ENCODE data around the gene ITPK1.

ITPK1 gene

GRCh38 chr14:92931681-92932447 is 183.9 kb downstream of the ITPK1 start:
- H3K79me2 ChIP-seq (ENCODE audit: control insufficient read depth, insufficient read depth, low read length, unreplicated experiment): no peaks in the 10 kb centered on the region
- no peaks in the 10 kb centered on the region for H3K4me1 ChIP-seq (ENCODE audit: control insufficient read depth, insufficient read depth, low read length, unreplicated experiment)
- no peak overlapping the region for H2AFZ ChIP-seq (ENCODE audit: low read length, unreplicated experiment)
- H3K36me3 ChIP-seq (ENCODE audit: insufficient read depth, low read length): no peaks in the 10 kb centered on the region
- H3K27me3 ChIP-seq (ENCODE audit: insufficient read depth, low read length): peaks cover 12% of the 10 kb centered on the region; the same call in 1 of the 2 replicates
- H3K27ac ChIP-seq (ENCODE audit: low read depth, low read length): no peak overlapping the region
- H3K4me3 ChIP-seq (ENCODE audit: low read depth, low read length): no peak overlapping the region

GRCh38 chr14:92930737-92931602 is 184.8 kb downstream of the ITPK1 start:
- H3K4me1 ChIP-seq (ENCODE audit: control insufficient read depth, insufficient read depth, low read length, unreplicated experiment): no peaks in the 10 kb centered on the region
- H2AFZ ChIP-seq (ENCODE audit: low read length, unreplicated experiment): no peak overlapping the region
- H3K27me3 ChIP-seq (ENCODE audit: insufficient read depth, low read length): peaks cover 21% of the 10 kb centered on the region; the same call in 1 of the 2 replicates
- H3K36me3 ChIP-seq (ENCODE audit: insufficient read depth, low read length): no peaks in the 10 kb centered on the region
- H3K79me2 ChIP-seq (ENCODE audit: control insufficient read depth, insufficient read depth, low read length, unreplicated experiment): no peaks in the 10 kb centered on the region
- no peak overlapping the region for H3K27ac ChIP-seq (ENCODE audit: low read depth, low read length)
- H3K4me3 ChIP-seq (ENCODE audit: low read depth, low read length): no peak overlapping the region

GRCh38 chr14:92929689-92930608 is 185.8 kb downstream of the ITPK1 start:
- Histone ChIP-seq H3K27ac (ENCODE audit: low read depth, low read length) (no peak overlapping the region), H3K4me1 (ENCODE audit: control insufficient read depth, insufficient read depth, low read length, unreplicated experiment) (no peaks in the 10 kb centered on the region), H3K36me3 (ENCODE audit: insufficient read depth, low read length) (no peaks in the 10 kb centered on the region)

GRCh38 chr14:92928961-92929688 is 186.6 kb downstream of the ITPK1 start:
- Histone ChIP-seq H3K27ac (ENCODE audit: low read depth, low read length) (no peak overlapping the region), H3K79me2 (ENCODE audit: control insufficient read depth, insufficient read depth, low read length, unreplicated experiment) (no peaks in the 10 kb centered on the region), H3K4me1 (ENCODE audit: control insufficient read depth, insufficient read depth, low read length, unreplicated experiment) (no peaks in the 10 kb centered on the region), H3K4me3 (ENCODE audit: low read depth, low read length) (no peak overlapping the region), H3K27me3 (ENCODE audit: insufficient read depth, low read length) (peaks cover 39% of the 10 kb centered on the region), H2AFZ (ENCODE audit: low read length, unreplicated experiment) (no peak overlapping the region), H3K36me3 (ENCODE audit: insufficient read depth, low read length) (no peaks in the 10 kb centered on the region)

More at GRCh38 chr14:92929689-92930608, 185.8 kb downstream of the ITPK1 start:
- Histone ChIP-seq H3K4me3 (ENCODE audit: low read depth, low read length) (no peak overlapping the region), H2AFZ (ENCODE audit: low read length, unreplicated experiment) (no peak overlapping the region), H3K27me3 (ENCODE audit: insufficient read depth, low read length) (peaks cover 31% of the 10 kb centered on the region), H3K79me2 (ENCODE audit: control insufficient read depth, insufficient read depth, low read length, unreplicated experiment) (no peaks in the 10 kb centered on the region)

DNA sequence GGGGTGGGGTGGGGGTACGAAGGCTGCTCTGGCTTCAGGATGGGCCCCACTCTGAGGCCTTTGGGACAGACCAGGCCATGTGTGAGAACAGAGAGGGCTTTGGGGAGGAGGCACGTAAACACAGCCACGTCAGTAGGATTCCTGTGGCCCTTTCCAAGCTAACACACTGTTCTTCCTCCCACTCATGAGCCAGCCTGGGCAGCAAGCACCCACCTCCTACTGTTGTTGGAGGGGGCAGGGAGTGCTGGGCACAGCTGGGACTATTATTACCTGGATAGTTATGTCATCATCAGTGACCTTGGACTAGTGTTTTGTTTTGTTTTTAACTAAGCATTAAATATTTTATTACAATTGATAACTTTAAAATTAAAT is 187.5 kb downstream of the ITPK1 start:
- Histone ChIP-seq H3K79me2 (ENCODE audit: control insufficient read depth, insufficient read depth, low read length, unreplicated experiment) (no peaks in the 10 kb centered on the region), H2AFZ (ENCODE audit: low read length, unreplicated experiment) (no peak overlapping the region), H3K27me3 (ENCODE audit: insufficient read depth, low read length) (peaks cover 48% of the 10 kb centered on the region), H3K27ac (ENCODE audit: low read depth, low read length) (no peak overlapping the region), H3K36me3 (ENCODE audit: insufficient read depth, low read length) (no peaks in the 10 kb centered on the region), H3K4me3 (ENCODE audit: low read depth, low read length) (no peak overlapping the region), H3K4me1 (ENCODE audit: control insufficient read depth, insufficient read depth, low read length, unreplicated experiment) (no peaks in the 10 kb centered on the region)

DNA sequence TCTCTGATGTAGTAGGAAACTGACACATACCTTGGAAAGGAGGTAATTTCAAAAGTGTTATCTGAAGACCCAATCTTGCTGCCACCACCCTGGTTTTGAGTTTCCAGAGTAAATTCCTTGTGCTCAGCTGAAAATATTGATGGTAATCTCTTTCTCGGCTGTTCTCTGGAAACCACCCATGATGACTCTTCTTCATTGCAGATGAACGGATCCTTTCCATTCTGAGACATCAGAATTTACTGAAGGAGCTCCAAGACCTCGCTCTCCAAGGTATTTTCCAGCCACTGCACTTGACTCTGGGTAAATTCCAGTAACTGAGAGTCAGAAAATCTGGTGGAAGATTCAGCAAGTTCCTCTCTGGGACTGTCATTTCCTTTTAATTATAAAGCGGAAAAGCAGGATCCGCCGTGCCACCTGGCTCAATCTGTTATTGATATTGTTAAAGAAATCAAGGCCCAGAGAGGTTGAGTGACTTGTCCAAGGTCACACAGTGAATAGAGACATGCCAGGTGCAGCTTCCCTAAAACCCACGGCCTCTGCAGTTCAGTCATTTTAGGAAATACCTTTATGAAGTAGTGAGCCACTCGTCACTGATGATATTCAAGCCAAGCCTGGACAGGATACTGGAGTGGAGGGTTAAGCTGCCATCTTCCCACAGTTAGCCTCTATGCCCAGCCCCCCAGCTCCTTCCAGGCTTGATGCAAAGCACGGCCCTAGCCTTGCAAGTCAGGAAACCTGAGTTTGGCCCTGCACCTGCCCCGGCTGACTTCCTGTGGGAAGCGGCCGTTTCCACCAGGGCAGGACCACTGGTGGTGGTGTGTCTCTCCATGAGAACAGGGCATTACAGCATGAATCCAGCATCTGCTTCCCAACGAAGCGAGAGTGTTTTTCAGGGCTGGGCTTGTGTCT is 188.1 kb downstream of the ITPK1 start:
- H3K4me3 ChIP-seq (ENCODE audit: low read depth, low read length): no peak overlapping the region
- H3K4me1 ChIP-seq (ENCODE audit: control insufficient read depth, insufficient read depth, low read length, unreplicated experiment): no peaks in the 10 kb centered on the region
- no peak overlapping the region for H2AFZ ChIP-seq (ENCODE audit: low read length, unreplicated experiment)
- no peaks in the 10 kb centered on the region for H3K36me3 ChIP-seq (ENCODE audit: insufficient read depth, low read length)
- peaks cover 54% of the 10 kb centered on the region for H3K27me3 ChIP-seq (ENCODE audit: insufficient read depth, low read length)
- H3K27ac ChIP-seq (ENCODE audit: low read depth, low read length): no peak overlapping the region
- H3K79me2 ChIP-seq (ENCODE audit: control insufficient read depth, insufficient read depth, low read length, unreplicated experiment): no peaks in the 10 kb centered on the region

DNA sequence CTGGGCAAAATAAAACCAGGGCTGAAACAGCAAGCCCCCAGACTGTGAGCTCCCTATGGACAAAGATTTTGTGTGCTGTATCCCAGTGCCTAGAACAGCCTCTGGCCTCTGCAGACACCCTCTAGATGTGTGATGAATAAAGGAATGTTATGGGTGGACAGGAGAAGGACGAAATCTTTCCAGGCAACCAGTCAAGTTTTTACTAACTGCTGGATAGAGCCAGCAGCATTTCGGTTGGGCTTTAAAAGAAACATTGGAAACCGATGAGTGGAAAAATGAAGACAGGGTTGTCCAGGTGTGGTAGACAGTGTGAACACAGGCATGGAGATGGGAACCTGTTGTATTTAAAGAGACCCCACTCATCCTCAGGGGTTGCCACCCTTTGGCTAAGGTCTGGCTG is 188.8 kb downstream of the ITPK1 start:
- no peak overlapping the region for H3K27ac ChIP-seq (ENCODE audit: low read depth, low read length)

DNA sequence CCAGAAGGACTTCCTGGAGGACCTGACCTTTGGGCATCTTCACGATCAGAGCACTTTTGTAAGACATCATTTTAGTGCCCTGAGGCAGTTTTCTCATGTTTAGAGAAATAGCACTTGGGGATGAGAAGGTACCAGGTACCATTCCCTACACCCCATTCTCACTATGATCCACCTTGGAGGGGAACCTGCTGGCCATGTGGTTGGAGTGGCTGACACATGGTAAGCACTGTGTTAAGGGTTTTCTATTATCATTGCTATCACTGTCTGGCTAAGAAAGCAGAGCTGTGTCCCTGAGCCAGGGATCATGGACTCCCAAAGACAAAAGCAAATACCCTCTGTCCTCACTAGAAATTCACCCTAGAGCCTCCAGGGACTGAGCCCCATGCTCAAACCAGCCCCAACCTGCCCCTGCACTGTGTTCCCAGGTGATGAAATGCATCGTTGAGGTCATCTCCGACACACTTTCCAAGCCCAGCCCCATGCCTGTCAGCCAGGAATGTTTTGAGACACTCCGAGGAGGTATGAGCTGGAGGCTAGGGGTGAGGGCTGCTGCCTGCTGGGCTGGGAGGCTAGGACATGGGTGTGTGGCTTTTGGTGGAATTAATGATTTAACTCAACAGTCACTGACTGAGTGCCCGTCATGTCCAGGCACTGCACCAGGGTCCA is 189.4 kb downstream of the ITPK1 start:
- Histone ChIP-seq H3K27me3 (ENCODE audit: insufficient read depth, low read length) (peaks cover 66% of the 10 kb centered on the region), H3K27ac (ENCODE audit: low read depth, low read length) (no peak overlapping the region), H2AFZ (ENCODE audit: low read length, unreplicated experiment) (no peak overlapping the region), H3K36me3 (ENCODE audit: insufficient read depth, low read length) (no peaks in the 10 kb centered on the region), H3K4me1 (ENCODE audit: control insufficient read depth, insufficient read depth, low read length, unreplicated experiment) (no peaks in the 10 kb centered on the region), H3K4me3 (ENCODE audit: low read depth, low read length) (no peak overlapping the region), H3K79me2 (ENCODE audit: control insufficient read depth, insufficient read depth, low read length, unreplicated experiment) (no peaks in the 10 kb centered on the region)

More for the DNA sequence above, 188.8 kb downstream of the ITPK1 start:
- Histone ChIP-seq H3K36me3 (ENCODE audit: insufficient read depth, low read length) (no peaks in the 10 kb centered on the region), H3K4me1 (ENCODE audit: control insufficient read depth, insufficient read depth, low read length, unreplicated experiment) (no peaks in the 10 kb centered on the region), H3K4me3 (ENCODE audit: low read depth, low read length) (no peak overlapping the region), H3K27me3 (ENCODE audit: insufficient read depth, low read length) (peaks cover 61% of the 10 kb centered on the region), H3K79me2 (ENCODE audit: control insufficient read depth, insufficient read depth, low read length, unreplicated experiment) (no peaks in the 10 kb centered on the region), H2AFZ (ENCODE audit: low read length, unreplicated experiment) (no peak overlapping the region)

GRCh38 chr14:92925446-92925845 is 190.3 kb downstream of the ITPK1 start:
- no peaks in the 10 kb centered on the region for H3K36me3 ChIP-seq (ENCODE audit: insufficient read depth, low read length)
- H3K27me3 ChIP-seq (ENCODE audit: insufficient read depth, low read length): peaks cover 73% of the 10 kb centered on the region
- no peak overlapping the region for H3K4me3 ChIP-seq (ENCODE audit: low read depth, low read length)
- H3K79me2 ChIP-seq (ENCODE audit: control insufficient read depth, insufficient read depth, low read length, unreplicated experiment): no peaks in the 10 kb centered on the region
- no peak overlapping the region for H3K27ac ChIP-seq (ENCODE audit: low read depth, low read length)
- H2AFZ ChIP-seq (ENCODE audit: low read length, unreplicated experiment): no peak overlapping the region
- no peaks in the 10 kb centered on the region for H3K4me1 ChIP-seq (ENCODE audit: control insufficient read depth, insufficient read depth, low read length, unreplicated experiment)

Data from ACC112 (cell line).